HG02973 (cell line): ENCODE measurements around the gene COL11A1.
"Not testable (repeated sequence)": the region's sequence is repeated elsewhere in the genome, so short reads cannot be mapped to it uniquely, and the experiment has no call there.

Experiments used
- ATAC-seq: cut with Tn5 transposase; IDR thresholded peaks from one replicate; pipeline ENCODE4 v1.9.1; 2021; ENCODE audit warnings: moderate library complexity; ENCODE audit not compliant: unreplicated experiment

COL11A1 gene

GRCh38 chr1:103087256-103087655 lies 21.1 kb downstream of the COL11A1 start:
- no peak for ATAC-seq

- no peak for ATAC-seq
Measured at GRCh38 chr1:103084181-103084580, 24.1 kb downstream of the COL11A1 start.

- no peak for ATAC-seq
Measured at GRCh38 chr1:103075316-103076000, 32.9 kb downstream of the COL11A1 start.

GRCh38 chr1:103074224-103074623 lies 34.1 kb downstream of the COL11A1 start:
- no peak for ATAC-seq

- no peak for ATAC-seq
Measured at GRCh38 chr1:103069201-103069600, 39.1 kb downstream of the COL11A1 start.

- ATAC-seq, result no peak
Measured at GRCh38 chr1:103063921-103064320, 44.4 kb downstream of the COL11A1 start.

GRCh38 chr1:103058391-103058790 lies 49.9 kb downstream of the COL11A1 start:
- no peak for ATAC-seq

- no peak for ATAC-seq
Measured at GRCh38 chr1:103056423-103056822, 51.9 kb downstream of the COL11A1 start.

- not testable (repeated sequence) for ATAC-seq
Measured at GRCh38 chr1:103028110-103028509, 80.2 kb downstream of the COL11A1 start.

- ATAC-seq, result no peak
Measured at GRCh38 chr1:103025858-103026409, 82.4 kb downstream of the COL11A1 start.

GRCh38 chr1:103024051-103024450 lies 84.3 kb downstream of the COL11A1 start:
- no peak for ATAC-seq

GRCh38 chr1:103002005-103002404 lies 106.3 kb downstream of the COL11A1 start:
- no peak for ATAC-seq

- ATAC-seq, result no peak
Measured at GRCh38 chr1:102978874-102979273, 129.4 kb downstream of the COL11A1 start.

- no peak for ATAC-seq
Measured at GRCh38 chr1:102977292-102977691, 131.0 kb downstream of the COL11A1 start.

- ATAC-seq, result peak; percentile 62
Measured at GRCh38 chr1:102970496-102971078, 137.7 kb downstream of the COL11A1 start.

- ATAC-seq, result no peak
Measured at GRCh38 chr1:102967786-102968185, 140.5 kb downstream of the COL11A1 start.

- no peak for ATAC-seq
Measured at GRCh38 chr1:102961549-102961948, 146.8 kb downstream of the COL11A1 start.

GRCh38 chr1:102954576-102954975 lies 153.7 kb downstream of the COL11A1 start:
- no peak for ATAC-seq

GRCh38 chr1:102952400-102952799 lies 155.9 kb downstream of the COL11A1 start:
- ATAC-seq, result no peak

- no peak for ATAC-seq
Measured at GRCh38 chr1:102942324-102942723, 166.0 kb downstream of the COL11A1 start.

GRCh38 chr1:102941366-102941947 lies 166.9 kb downstream of the COL11A1 start:
- no peak for ATAC-seq

GRCh38 chr1:102937401-102937800 lies 170.9 kb downstream of the COL11A1 start:
- no peak for ATAC-seq
